ENCODE results near the gene SLC7A14.
A peak's percentile ranks its signal among the peaks of the same experiment; 100 is the strongest.

Gene SLC7A14

DNA sequence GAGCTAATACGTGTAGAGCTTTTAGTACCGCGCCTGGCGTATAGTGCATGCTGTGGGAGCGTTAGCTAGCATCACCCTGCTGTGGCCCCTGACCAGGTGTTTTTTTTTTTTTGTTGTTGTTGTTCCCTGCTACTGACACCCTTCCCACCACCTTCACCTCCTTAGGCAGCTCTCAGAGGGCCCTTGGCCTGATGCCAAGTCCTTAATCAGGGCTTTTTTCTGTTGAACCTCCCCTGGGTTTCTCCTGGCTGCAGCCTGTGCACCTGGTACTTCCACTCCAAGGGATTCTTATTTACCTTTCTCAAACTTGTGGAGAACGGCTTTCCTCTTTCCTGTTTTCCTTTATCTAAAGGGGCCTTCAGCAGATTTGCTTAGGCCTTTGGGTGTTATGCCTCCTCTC is 53.3 kb downstream of the SLC7A14 start:
- DNase-seq: no peak

DNA sequence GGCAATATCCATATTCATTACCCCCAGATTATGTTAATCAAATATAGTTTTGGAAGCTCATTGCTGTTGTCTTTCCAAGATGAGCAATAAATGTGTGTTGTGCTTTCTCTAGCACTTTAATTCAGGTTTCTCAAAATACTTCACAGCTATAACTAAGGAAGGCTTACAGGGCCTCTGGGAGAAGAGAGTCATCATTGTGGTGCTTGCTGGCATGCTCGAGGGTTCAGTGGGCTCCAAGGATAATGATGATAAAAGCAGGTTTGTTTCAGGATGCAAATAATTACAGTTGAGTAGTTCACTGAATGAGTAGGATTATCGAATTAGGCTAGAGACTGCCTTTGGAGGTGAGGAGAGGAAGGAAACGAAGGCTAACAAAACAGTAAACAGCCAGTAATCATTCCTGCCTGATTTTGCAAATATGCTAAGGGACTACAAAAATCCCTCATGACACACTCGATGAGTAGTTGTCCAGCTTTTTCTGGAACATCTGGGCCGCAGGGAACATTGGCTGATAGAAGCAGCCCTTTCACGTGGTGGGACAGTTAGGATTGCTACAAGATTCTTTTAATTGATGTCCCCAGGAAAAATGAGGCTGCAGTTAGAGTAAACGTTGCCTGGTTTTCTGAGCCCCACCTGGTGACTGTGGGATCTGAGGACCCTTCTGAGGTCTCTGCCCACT is 54.1 kb downstream of the SLC7A14 start:
- DNase-seq: peak; percentile 32

DNA sequence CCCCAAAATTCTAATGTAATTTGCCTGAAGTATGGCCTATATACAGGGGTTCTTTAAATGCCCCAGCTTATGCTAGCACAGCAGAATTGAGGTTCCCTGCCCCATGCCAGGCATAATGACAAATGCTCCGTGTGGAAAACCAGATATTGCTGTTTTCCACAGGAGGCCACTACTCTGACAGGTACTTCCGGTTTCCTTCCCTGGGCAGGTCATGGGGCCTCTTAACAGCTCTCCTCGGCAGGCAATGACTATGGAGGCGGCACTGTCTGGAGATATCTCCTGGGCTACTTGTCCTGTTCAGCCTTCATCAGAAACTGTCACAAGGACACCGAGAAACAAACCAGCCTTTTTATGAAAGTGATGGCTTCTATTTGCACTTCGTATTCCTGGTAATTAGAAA is 54.8 kb downstream of the SLC7A14 start:
- no peak for DNase-seq

DNA sequence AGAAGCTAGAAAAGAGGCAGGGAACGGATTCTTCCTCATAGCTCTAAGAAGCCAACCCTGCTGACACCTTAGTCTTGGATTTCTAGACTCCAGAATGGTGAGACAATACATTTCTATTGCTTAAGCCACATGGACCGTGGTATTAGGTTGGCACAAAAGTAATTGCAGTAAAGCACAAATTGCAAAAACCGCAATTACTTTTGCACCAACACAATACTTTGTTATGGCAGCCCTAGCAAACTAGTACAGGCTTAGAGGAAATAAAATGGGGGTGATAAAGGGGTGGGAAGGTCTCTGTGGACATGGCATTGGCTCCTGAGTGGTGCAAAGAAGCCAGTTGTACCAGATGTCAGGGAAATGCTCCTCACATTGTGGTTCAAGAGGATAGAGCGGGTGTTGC is 56.0 kb downstream of the SLC7A14 start:
- DNase-seq: no peak

DNA sequence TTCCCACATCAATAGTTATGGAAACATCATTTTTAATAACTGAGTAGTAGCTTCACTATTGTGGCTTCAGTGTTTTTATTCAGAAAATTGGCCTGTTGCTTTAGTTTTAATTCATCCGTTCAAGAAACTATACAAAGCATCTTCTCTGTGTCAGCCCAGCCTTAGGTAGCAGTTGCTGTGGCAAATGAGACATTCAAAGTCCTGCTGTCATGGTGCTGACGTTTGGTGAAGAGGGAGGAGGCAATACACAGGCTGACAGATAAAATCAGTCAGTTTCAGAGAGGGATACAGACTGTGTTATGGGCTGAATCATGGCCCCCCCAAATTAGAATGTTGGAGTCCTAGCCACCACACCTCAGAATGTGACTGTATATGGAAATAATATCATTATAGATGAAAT is 56.5 kb downstream of the SLC7A14 start:
- no peak for DNase-seq

DNA sequence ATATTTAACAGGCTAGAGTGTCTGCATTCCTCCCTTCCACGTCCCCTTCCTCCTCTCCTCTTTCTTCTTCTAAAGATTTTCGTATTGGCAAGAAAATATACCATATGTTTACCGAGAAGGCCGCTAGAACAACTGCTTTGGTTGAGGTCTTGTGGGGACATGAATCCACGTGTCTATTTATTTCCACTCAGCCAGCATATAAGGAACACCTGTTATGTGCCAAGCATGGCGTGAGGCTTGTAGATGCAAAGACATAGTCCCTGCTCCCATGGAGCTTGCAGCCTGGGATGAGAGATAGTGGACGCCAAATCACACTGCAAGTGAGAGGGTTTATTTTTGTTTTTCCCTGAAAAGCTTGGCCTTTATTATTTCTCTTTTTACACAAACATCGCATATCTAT is 57.1 kb downstream of the SLC7A14 start:
- no peak for DNase-seq

DNA sequence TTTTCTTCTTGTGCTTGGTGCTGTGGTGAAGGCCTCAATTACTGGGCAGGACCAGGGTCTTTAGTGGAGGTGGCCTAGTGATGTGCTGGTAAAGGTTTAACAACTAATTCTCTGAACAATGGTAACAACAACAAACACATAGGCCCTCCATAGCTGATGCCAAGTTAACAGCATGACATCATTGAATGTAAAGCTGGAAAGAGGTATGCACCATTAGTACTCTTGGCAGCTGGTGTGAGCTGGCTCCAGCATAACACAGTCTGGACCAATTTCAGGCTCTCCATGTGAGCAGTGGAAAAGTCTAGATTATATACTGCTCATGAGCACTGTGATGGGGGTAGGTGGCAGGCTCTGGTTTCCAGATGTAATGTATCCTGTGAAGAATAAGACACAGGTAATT is 61.8 kb downstream of the SLC7A14 start:
- no peak for DNase-seq

DNA sequence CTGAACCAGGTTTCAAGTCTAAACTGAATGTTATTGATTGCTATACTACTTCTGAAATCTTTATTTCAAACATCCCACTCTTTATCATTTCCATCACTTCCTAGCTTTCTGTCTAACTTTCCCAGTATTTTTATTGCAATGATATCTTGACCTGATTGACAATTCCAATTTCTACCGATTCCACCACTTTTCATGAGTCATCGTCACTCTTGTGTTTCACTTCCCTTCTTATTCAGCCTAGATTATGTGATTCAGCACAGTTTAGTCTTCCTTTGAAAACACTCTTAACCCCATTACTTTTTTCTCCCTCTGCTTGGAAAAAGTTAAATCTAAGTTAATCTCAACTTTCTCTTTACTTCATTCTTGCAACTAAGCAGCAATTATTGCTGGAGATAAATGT is 62.6 kb downstream of the SLC7A14 start:
- DNase-seq: no peak

DNA sequence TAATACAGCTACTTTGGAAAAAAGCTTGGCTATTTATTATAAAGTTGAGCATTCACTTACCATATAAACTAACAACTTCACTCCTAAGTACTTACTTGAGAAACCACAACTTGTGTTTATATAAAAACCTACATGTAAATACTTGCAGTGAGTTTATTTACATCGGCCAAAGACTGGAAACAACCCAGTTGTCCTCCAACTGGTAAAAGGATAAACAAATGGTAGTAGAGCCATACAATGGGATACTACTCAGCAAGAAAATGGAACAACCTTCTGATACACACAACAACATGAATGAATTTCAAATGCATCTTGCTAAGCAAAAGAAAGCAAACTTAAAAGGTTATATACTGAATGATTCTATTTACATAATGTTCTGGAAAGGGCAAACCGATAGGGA is 63.7 kb downstream of the SLC7A14 start:
- DNase-seq: no peak

DNA sequence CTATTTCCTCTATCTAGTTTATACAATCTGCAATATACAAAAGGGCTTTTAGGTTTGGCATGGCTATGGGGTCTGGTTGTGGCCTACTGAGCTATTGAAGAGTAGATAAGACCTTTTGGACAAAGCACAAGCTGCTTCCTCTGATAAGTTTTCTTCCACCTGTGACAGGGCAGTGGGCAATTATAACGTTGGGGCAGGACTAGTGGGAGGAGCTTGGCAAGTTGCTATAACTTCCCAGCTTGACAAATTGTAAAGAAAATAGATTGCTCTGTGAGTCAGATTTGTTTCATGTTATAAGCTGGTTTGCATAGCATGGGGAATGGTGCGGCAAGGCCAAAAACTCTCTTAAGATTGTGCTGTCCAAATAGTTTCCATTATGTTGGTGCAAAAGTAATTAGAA is 64.9 kb downstream of the SLC7A14 start:
- no peak for DNase-seq

DNA sequence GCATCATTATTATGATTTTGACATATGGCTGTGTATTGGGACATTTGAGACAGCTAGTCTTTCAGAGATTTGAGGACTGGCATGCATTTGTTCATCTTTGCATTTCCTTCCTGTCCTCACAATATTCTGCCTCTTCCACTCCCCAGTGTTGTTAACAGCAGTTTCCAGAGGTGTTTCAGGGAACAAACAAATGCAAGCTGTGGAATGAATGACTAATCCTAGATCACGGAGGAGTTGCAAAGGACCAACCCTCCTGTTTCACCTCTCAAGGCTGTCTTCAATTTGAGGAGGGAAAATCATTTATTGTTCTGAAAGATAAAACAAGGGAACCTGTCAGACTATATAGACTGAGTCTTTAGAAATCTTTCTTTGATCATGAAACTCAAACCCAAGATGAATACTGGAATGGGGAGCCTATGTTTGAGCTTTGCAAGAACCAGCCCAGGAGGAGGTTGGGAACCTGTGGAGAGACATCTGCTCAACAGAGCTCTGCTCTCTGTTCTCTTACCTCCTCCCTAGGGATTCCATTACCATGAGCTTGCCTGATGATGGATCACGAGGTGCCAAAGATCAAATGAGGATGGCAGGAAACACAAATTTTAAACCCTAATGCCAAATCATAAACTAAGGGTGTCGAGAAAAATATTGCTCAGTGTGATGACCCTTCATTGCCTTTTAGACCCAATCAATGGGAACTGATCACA is 68.5 kb downstream of the SLC7A14 start:
- DNase-seq: no peak

DNA sequence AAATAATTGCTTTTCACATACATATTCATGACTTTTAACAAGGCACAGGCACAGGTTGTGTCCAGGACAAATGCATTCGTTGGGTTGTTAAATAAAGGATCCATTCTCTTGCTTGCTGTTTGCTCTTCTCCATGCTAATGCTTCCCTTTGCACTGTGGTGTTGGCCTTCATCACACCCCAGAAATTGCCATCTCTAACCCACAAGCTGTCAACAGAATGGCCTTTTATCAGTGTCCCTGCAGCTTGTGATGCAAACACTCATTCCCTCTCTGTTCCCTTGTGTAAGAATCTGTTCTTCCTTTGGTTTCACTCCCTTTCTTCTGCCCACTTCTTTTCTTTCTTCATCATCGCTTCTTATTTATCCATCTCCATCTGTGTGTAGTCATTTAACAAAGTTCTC is 72.2 kb downstream of the SLC7A14 start:
- no peak for DNase-seq

DNA sequence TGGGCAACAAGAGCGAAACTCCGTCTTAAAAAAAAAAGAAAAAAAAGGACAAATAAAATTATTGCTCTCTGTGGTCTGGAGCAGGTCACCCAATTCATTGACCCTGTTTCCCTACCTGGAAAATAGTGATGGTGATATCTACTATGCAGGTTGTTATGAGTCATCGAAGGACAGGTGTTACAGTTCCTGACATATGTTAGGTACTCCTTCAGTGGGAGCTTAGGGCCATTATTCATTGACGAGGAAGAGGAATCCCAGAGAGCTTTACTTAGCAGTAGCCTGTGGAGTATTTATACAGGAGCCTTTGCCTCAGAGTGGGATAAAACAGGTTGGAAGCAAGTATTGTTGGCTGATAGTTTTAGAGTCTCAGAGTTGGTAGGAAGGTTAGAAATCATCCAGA is 74.5 kb downstream of the SLC7A14 start:
- DNase-seq: no peak

DNA sequence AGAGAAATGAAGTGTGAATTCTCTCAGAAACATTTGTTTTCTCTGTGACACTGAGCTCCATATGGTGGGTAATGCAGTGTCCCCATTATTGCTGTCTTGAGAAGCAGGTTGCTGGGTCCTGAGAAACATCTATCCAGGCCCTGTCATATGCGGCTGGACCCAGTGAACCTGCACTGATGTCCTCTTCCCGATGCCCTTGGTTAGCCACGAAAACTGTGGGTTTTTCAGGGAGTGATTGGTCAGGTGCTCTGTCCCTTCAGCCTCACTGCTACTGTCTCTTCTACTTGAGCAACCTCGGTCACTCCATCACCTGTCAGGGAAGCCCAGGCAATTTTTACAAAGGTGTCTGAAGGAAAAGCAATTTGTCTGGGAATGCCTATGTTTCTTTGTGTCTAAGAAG is 77.0 kb downstream of the SLC7A14 start:
- DNase-seq: peak; percentile 2

DNA sequence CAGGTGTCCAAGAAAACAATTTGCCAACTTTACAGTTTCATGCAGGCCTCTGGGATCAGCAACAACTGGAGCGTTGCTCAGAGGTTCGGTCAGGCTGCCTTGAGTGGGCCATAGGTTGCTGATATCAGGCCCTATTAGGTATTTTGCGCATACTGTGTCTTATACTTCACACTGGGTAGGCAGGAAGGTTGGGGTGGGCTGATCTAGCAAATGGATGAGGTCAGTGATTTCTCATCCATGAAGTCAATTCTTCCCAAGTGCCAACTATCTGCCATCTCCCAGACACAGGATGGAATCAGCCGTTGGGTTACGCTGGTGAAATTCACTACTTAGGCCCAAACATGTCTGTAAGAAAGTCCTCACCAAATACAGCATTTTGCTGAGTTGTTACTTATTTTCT is 77.6 kb downstream of the SLC7A14 start:
- DNase-seq: no peak

DNA sequence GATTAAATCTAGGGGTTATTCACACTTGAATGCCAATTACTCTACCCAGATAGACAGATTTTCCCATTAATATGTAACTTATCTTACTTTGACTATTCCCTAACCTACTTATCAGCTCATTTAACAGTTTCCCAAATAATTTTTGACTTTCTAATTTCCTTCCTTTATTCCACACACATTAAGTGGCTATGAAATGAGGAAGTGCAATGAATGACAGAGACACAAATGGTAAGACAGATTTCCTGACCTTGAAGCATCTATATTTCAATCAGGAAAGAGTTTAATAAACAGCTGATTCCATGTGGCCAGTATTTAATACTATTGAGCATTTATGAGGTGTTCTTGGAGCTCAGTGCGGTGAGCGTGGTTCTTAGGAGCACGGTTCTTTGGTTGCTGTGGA is 78.8 kb downstream of the SLC7A14 start:
- no peak for DNase-seq

DNA sequence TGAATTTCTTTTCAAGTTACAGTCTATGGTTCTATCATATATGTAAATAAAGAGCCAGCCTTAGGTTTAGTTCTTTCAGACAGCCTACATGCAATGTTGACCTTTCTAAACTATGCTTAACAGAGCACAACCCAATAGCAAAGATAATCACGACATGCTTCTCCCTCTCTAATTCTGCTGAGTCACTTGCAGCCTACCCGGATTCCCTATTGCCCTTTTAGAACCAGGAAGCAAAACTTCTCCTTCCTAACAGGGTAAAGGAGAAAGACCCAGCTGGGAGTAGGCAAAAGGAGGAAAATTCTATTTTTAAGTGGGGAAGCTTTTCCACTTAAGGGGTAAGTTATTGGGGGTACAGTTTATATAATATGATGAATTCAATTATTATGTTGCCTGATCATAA is 79.3 kb downstream of the SLC7A14 start:
- DNase-seq: no peak

DNA sequence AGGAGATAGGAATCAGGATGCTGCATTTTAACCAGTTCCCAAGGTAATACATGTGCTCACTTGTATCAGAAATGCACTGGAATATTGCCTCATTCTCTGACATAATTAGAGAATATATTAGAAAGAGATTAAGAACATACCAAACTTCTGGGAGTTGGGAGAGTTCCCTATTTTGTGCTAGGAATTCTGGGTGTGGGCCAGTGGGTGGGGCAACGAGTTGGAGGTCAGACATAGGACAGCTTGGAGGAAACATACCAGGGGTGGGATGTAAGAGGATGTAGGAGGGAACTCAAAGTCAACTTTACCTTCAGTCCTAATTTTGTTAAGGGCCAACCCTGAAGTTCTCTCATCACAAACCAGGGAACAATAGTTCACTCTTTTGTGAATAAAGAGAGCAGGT is 83.6 kb downstream of the SLC7A14 start:
- no peak for DNase-seq

DNA sequence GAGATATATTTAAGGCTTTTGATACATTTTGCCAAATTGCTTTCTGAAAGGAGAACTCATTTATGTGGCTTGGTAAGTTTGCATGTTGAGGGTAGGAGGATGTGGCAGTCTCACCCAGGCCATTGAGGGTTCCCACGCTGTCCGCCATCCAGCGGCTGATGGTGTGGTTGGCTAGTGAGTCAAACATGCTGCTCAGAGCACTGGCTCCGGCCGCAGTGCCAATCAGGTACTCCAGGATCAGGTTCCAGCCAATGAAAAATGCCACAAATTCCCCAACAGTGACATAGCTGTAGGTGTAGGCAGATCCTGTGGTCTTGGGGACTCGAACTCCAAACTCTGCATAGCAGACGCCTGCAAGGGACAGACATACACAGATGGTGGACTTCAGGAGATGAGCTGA is 84.9 kb downstream of the SLC7A14 start:
- DNase-seq: no peak

DNA sequence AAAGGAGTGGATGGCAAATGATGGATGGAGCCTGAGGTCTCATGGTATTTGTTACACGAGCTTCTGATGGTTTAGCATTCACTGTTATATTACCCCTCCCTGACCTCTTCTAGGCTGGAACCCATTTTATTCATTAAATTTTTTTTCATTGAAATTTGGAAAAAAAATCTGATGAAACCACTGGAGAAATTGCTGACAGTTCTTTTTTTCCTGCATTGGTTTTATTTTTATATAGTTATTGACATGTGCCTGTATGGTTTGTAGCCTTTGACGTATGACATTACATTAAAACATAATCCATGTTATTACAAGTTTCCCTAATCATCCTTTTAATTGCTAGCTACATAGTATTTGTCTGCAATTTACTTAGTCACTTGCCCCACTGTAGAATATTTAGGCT is 85.4 kb downstream of the SLC7A14 start:
- no peak for DNase-seq

DNA sequence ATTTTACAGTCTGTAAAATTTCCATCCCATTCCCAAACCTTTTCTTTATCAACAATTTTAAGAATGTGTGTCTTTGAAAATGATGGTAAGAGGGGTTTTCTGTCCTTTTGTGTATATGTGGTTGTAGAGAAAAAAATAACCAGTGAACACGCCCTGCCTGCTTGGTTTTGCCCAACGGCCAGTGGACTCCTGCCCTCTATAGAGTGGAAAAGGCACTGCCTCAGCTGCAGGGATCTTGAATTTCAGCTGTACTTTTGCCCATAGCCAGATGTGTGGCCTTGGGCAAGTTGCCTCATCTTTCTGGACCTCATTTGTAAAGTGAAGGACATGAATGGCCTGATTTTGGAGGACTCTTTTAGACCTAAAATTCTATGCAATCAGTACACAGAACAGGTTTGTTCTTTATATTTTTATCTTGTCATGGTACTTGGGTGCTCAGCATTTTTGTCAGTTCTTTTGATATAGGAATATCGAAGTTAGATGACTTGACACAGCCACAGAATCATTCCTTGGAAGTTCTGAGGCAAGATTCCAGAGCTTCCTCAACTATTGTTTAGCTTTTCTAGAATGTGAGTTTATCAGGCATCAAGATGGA is 86.2 kb downstream of the SLC7A14 start:
- no peak for DNase-seq

DNA sequence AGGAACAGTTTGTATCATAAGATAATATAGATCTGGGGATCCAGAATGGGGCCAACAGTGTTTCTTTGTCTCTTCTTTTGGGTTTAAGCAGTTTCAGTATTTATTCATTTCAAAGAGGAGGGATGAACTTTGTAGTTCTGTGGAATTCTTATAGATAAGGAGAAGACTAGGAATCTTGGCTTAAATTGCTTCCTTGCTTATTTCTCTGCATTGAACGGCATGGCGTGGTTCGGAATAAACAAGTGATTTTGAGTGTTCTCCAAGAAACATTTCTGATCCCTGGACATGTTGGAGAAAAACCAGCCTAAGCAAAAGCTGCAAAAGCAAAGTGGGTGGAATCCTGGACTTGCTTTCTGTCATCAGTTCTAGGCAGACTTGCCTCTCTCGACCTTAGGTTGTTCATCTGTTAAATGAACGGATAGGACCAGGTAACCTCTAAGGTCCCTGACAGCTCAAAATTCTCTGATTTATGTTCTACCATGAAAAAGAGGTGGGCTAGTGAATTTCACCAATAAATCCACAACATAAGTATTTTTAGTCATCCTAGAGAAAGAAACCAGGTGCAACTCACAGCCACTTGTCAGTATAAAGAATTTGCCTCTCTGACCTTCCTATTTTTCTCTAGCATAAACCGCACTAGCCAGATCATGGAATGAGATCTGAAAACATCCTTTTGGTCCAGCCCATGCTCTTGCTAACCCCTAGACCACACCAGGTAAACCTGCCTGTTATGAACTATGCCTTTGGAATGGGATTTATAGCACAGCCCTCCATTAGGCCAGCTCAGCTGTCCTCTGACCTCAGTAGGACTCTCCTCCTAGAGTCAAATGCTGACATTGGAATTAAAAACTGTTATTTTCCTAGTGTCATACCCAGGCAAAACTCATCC is 88.4 kb downstream of the SLC7A14 start:
- no peak for DNase-seq

DNA sequence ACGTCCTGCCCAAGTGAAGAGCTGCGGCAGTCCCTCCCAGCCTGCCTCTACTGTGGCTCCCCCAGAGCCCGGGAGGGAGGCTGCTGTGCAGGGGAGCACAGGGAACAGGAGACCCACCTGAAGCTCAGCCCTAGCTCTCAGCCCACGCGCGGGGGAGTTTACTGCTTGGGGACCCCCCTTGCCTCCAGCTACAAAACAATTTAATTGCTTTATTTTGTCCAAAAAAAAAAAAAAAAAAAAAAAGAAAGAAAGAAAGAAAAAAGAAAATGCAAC is 89.1 kb downstream of the SLC7A14 start:
- DNase-seq: no peak

Data from GOT3 (cell line).